ENCODE data around the gene DPM3. TPM values are rescaled to one million over a fixed set of nuclear protein-coding genes. Genes with fewer than 3 reads are reported as not detected.

DPM3 gene
- total and polyA plus RNA-seq, 2 of the 13 experiments (the other 11 are each of a cell fraction or from before 2014, with no cell fraction given) = 23.2 to 53.4 TPM

DNA sequence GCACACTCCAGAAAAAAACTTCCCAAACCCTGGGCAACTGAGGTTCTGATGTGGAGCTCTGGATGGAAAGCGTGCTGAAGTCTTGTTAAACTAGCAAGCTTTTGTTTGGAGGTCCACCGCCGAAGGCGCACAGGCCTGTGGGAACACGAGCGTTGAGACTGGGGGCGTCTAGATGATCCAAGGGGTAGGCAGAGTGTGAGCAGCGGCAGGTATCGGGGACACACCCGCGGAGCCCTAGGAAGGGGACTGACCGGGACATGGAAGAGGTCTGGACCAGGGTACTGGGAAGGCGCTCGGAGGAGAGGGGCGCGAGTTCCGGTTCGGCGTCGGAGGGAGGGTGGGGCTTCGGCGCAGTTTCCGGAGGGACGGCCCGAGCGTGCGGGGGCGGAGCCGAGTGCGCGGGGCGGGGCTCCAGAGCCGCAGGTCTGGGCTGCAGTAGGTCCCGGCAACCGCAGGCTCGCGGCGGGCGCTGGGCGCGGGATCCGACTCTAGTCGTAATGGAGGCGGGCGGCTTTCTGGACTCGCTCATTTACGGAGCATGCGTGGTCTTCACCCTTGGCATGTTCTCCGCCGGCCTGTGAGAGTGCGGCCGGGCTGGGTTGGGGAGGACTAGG is 4.8 kb downstream of the DPM3 start, which contains the start of gene SLC50A1 (continued):
- TF ChIP-seq ZNF761 (CRISPR knock-in tag; conservative IDR thresholded peaks at IDR 0.05) (peak; percentile 95), PTBP1 (IDR thresholded peaks at IDR 0.05; ENCODE audit: low read depth, low read length, poor library complexity, severe bottlenecking) (no peak), FIP1L1 (IDR thresholded peaks at IDR 0.05; ENCODE audit: borderline replicate concordance, insufficient read depth, low read depth, low read length) (peak; percentile 87; the same call in 1 of the 2 replicates), ZNF552 (CRISPR knock-in tag; IDR thresholded peaks at IDR 0.05; ENCODE audit: borderline replicate concordance) (no peak), ZNF564 (CRISPR knock-in tag; IDR thresholded peaks at IDR 0.05) (no peak), SIN3B (IDR thresholded peaks at IDR 0.05; ENCODE audit: low read length) (no peak), ATF7-NPFF (CRISPR knock-in tag; IDR thresholded peaks at IDR 0.05; ENCODE audit: low read depth) (peak; percentile 46; the same call in 1 of the 2 replicates), ZNF234 (CRISPR knock-in tag; conservative IDR thresholded peaks at IDR 0.05) (no peak), RFX1 (IDR thresholded peaks at IDR 0.05) (no peak), TCF12 (IDR thresholded peaks at IDR 0.05) (no peak), TCF12 (CRISPR knock-in tag; IDR thresholded peaks at IDR 0.05) (0 out of 2 replicates have a peak, but pooled peaks have one; percentile 22), ZNF382 (CRISPR knock-in tag; IDR thresholded peaks at IDR 0.05; ENCODE audit: borderline replicate concordance) (no peak), ZNF101 (CRISPR knock-in tag; IDR thresholded peaks at IDR 0.05; ENCODE audit: borderline replicate concordance, low read depth) (0 out of 2 replicates have a peak, but pooled peaks have one; percentile 79), AHR (CRISPR knock-in tag; IDR thresholded peaks at IDR 0.05) (no peak), NR2F2 (IDR thresholded peaks at IDR 0.05; ENCODE audit: borderline replicate concordance, low read depth) (no peak), ZNF550 (CRISPR knock-in tag; IDR thresholded peaks at IDR 0.05; ENCODE audit: borderline replicate concordance) (no peak), ZNF275 (CRISPR knock-in tag; IDR thresholded peaks at IDR 0.05; ENCODE audit: borderline replicate concordance) (no peak), FOXO4 (CRISPR knock-in tag; conservative IDR thresholded peaks at IDR 0.05) (no peak), KMT2B (CRISPR knock-in tag; IDR thresholded peaks at IDR 0.05) (0 out of 2 replicates have a peak, but pooled peaks have one; percentile 15)
- TF ChIP-seq, protein P1, sequence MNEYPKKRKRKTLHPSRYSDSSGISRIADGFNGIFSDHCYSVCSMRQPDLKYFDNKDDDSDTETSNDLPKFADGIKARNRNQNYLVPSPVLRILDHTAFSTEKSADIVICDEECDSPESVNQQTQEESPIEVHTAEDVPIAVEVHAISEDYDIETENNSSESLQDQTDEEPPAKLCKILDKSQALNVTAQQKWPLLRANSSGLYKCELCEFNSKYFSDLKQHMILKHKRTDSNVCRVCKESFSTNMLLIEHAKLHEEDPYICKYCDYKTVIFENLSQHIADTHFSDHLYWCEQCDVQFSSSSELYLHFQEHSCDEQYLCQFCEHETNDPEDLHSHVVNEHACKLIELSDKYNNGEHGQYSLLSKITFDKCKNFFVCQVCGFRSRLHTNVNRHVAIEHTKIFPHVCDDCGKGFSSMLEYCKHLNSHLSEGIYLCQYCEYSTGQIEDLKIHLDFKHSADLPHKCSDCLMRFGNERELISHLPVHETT (CRISPR knock-in tag; conservative IDR thresholded peaks at IDR 0.05) = no peak; the same call in 1 of the 2 replicates
- TF ChIP-seq, protein P2, sequence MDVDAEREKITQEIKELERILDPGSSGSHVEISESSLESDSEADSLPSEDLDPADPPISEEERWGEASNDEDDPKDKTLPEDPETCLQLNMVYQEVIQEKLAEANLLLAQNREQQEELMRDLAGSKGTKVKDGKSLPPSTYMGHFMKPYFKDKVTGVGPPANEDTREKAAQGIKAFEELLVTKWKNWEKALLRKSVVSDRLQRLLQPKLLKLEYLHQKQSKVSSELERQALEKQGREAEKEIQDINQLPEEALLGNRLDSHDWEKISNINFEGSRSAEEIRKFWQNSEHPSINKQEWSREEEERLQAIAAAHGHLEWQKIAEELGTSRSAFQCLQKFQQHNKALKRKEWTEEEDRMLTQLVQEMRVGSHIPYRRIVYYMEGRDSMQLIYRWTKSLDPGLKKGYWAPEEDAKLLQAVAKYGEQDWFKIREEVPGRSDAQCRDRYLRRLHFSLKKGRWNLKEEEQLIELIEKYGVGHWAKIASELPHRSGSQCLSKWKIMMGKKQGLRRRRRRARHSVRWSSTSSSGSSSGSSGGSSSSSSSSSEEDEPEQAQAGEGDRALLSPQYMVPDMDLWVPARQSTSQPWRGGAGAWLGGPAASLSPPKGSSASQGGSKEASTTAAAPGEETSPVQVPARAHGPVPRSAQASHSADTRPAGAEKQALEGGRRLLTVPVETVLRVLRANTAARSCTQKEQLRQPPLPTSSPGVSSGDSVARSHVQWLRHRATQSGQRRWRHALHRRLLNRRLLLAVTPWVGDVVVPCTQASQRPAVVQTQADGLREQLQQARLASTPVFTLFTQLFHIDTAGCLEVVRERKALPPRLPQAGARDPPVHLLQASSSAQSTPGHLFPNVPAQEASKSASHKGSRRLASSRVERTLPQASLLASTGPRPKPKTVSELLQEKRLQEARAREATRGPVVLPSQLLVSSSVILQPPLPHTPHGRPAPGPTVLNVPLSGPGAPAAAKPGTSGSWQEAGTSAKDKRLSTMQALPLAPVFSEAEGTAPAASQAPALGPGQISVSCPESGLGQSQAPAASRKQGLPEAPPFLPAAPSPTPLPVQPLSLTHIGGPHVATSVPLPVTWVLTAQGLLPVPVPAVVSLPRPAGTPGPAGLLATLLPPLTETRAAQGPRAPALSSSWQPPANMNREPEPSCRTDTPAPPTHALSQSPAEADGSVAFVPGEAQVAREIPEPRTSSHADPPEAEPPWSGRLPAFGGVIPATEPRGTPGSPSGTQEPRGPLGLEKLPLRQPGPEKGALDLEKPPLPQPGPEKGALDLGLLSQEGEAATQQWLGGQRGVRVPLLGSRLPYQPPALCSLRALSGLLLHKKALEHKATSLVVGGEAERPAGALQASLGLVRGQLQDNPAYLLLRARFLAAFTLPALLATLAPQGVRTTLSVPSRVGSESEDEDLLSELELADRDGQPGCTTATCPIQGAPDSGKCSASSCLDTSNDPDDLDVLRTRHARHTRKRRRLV (CRISPR knock-in tag; IDR thresholded peaks at IDR 0.05) = no peak
